Left lung (tissue), 10 donors: ENCODE results near the gene RGS17. TPM values are rescaled to one million over a fixed set of nuclear protein-coding genes. Genes with fewer than 3 reads are reported as not detected.

Experiments used
- ATAC-seq: fragments of 200-7000 bp; cut with Tn5 transposase; one replicate; pipeline ENCODE4 v1.9.1; 2020; ENCODE audit warnings: moderate library complexity
- DNase-seq, 4 donors: peaks; one replicate each; pipeline ENCODE4 v3.0.0-alpha.2; 2013 to 2020
- H3K27ac ChIP-seq, 2 donors: fragments of 200-600 bp; sonication (generic) in 1 of 2; one replicate each; pipeline versions ENCODE4 v1.5.0 to v1.8.0; 2020 to 2021
- H3K27me3 ChIP-seq, 2 donors: fragments of 200-600 bp; sonication (generic) in 1 of 2; one replicate each; pipeline versions ENCODE4 v1.5.0 to v1.8.0; 2020 to 2021
- H3K36me3 ChIP-seq, 2 donors: fragments of 200-600 bp; sonication (generic) in 1 of 2; one replicate each; pipeline versions ENCODE4 v1.5.0 to v1.8.0; 2020 to 2021
- H3K4me1 ChIP-seq, 2 donors: fragments of 200-600 bp; one replicate each; pipeline ENCODE4 v1.8.0; 2021
- H3K4me3 ChIP-seq, 2 donors: fragments of 200-600 bp; sonication (generic) in 1 of 2; one replicate each; pipeline versions ENCODE4 v1.5.0 to v1.8.0; 2020 to 2021; ENCODE audit warnings: mild to moderate bottlenecking in 1 of 2
- H3K9me3 ChIP-seq, 2 donors: fragments of 200-600 bp; sonication (generic) in 1 of 2; one replicate each; pipeline versions ENCODE4 v1.5.0 to v1.8.0; 2020 to 2021
- CTCF ChIP-seq, 2 donors: fragments of 200-600 bp; sonication (generic) in 1 of 2; IDR thresholded peaks; one replicate each; pipeline versions ENCODE4 v1.5.0 to v1.8.0; 2021; ENCODE audit warnings: antibody characterized with exemption in 2 of 2
- intact Hi-C, 2 donors: fragments of 100-400 bp; cut with DNase I; formaldehyde crosslinking; loops; one replicate each; pipeline versions ENCODE4 v1.11.2 to v1.14.2; 2022
- polyA plus RNA-seq, 6 donors: library from polyadenylated mRNA; unstranded; fragments of 120-200 nt; gene quantifications; one replicate each; pipeline ENCODE4 v1.2.1, GENCODE V29; 2013; ENCODE audit not compliant: insufficient read length in 6 of 6
- total RNA-seq, 2 donors: library from RNA; stranded (reverse); fragmentation: NEBNext Ultra II Directional; extraction: Animal tissue kit (Norgen Biotek cat#: 25700); gene quantifications; one replicate each; pipeline ENCODE4 v1.2.1, GENCODE V29; 2021
- donor health status: DM: no; HTN: yes; CAD: no.
- donor health status: DM: no; HTN: no; CAD: no.

The RGS17 gene
- total and polyA plus RNA-seq, 8 donors, result 0.15 to 2.7 (median 2.3) TPM

DNA sequence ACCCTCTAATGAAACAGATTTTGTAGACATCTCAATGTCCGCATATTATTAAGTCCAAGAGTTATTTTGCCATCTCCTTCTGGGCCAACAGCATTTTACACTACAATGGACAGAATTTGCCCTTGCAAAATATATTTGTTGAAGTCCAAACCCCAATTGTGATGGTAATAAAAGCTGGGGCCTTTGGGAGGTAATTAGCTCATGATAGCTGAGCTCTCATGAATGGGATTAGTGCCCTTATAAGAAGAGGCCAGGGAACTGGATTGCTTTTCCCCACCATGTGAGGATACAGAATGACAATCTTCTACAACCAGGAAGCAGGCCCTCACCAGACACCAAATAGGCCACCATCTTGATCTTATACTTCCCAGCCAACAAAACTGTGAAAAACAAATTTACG lies 83.7 kb downstream of the RGS17 start:
- no peaks in the 10 kb centered on the region for H3K4me1 ChIP-seq
- no peak for TF ChIP-seq CTCF (IDR thresholded peaks at IDR 0.05)
- intact Hi-C loops, result no loop called here

GRCh38 chr6:153045271-153045670 lies 85.8 kb downstream of the RGS17 start:
- Histone ChIP-seq H3K36me3 (no peaks in the 10 kb centered on the region), H3K4me3 (no peak overlapping the region), H3K9me3 (no peaks in the 10 kb centered on the region), H3K27ac (no peak overlapping the region), H3K4me1 (no peaks in the 10 kb centered on the region), H3K27me3 (no peaks in the 10 kb centered on the region)
- ATAC-seq (no peak), DNase-seq (no peak)
- intact Hi-C loops, result no loop called here
- TF ChIP-seq CTCF (IDR thresholded peaks at IDR 0.05), result no peak

More for the DNA sequence above, 83.7 kb downstream of the RGS17 start:
- Histone ChIP-seq H3K27ac (no peak overlapping the region), H3K36me3 (no peaks in the 10 kb centered on the region), H3K9me3 (no peaks in the 10 kb centered on the region), H3K27me3 (no peaks in the 10 kb centered on the region), H3K4me3 (no peak overlapping the region)
- DNase-seq (no peak), ATAC-seq (no peak)

DNA sequence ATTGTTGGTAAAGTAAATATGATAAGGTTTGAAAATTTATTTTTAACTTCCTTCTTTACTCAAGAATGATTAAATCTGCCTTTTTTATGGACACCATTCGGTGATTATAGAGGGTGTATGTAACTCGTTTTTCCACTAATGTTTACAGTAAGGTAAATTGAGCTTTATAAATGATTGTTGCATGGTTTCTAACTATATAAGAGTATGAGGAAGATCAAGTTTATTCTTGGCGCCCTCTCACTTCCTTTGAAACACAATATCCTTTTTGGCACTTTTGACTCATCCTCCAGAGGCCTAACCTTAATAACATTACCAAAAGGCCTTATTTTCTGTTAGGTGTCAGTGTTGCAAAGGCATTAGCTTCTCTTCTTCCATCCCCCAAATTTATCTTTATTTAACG lies 86.8 kb downstream of the RGS17 start:
- ATAC-seq (no peak), DNase-seq (no peak)
- Histone ChIP-seq H3K4me1 (no peaks in the 10 kb centered on the region), H3K9me3 (no peaks in the 10 kb centered on the region), H3K27me3 (no peaks in the 10 kb centered on the region), H3K27ac (no peak overlapping the region), H3K36me3 (no peaks in the 10 kb centered on the region), H3K4me3 (no peak overlapping the region)
- intact Hi-C loops, result no loop called here
- no peak for TF ChIP-seq CTCF (IDR thresholded peaks at IDR 0.05)

DNA sequence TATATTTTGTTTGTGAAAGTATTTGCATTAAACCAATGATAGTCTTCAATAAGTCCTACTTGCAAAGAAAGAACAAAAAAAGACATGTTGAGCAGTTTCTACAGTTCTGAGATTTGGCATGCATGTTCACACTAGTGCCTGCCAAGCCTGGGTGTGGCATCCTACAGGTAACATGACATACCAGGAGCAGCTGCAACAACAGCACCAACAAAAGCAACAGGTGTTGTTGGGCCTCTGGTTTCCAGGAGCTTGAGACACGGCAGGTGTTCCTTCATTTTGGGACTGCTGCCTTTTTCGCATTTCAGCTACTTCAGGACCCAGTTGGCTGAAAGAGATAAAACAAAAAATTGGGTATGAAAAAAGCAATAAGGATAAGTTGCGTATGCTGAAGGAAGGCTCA lies 87.4 kb downstream of the RGS17 start:
- Histone ChIP-seq H3K4me3 (no peak overlapping the region), H3K36me3 (no peaks in the 10 kb centered on the region), H3K27ac (no peak overlapping the region), H3K27me3 (no peaks in the 10 kb centered on the region), H3K9me3 (no peaks in the 10 kb centered on the region), H3K4me1 (no peaks in the 10 kb centered on the region)
- ATAC-seq (no peak), DNase-seq (no peak)
- TF ChIP-seq CTCF (IDR thresholded peaks at IDR 0.05), result no peak
- intact Hi-C loops, result no loop called here

GRCh38 chr6:153038378-153039057 lies 92.6 kb downstream of the RGS17 start:
- Histone ChIP-seq H3K27ac (no peak overlapping the region), H3K9me3 (no peaks in the 10 kb centered on the region), H3K36me3 (no peaks in the 10 kb centered on the region), H3K4me3 (no peak overlapping the region), H3K4me1 (no peaks in the 10 kb centered on the region), H3K27me3 (no peaks in the 10 kb centered on the region)
- TF ChIP-seq CTCF (IDR thresholded peaks at IDR 0.05), result no peak
- DNase-seq, result no peak
- no peak for ATAC-seq
- intact Hi-C loops, result no loop called here
